Stimulated activated CD4-positive, alpha-beta T cell treated with anti-CD3 and anti-CD28 coated beads, Interleukin-4, amount 100 ng/mL, for 4 hours (primary cell): ENCODE results near the gene TMEM258.

Source experiments
- DNase-seq, 2 experiments: peaks; one replicate each; pipeline ENCODE4 v3.0.0-alpha.2; 2020

TMEM258 gene

GRCh38 chr11:61754534-61755482, 37.6 kb downstream of the TMEM258 start:
- DNase-seq = no peak

- DNase-seq = no peak
Measured at GRCh38 chr11:61753672-61754071, 38.7 kb downstream of the TMEM258 start.

- DNase-seq = no peak
Measured at GRCh38 chr11:61752925-61753521, 39.4 kb downstream of the TMEM258 start.

GRCh38 chr11:61752117-61752924, 40.1 kb downstream of the TMEM258 start, which contains the start of gene MYRF:
Gene MYRF (plus strand): TSS chr11:61752636. CDS start chr11:61752745, 109 bp downstream.
- peak; percentile 32 to 65 for DNase-seq

GRCh38 chr11:61751384-61751783, 41.0 kb downstream of the TMEM258 start:
- no peak for DNase-seq

- no peak for DNase-seq
Measured at GRCh38 chr11:61750631-61751273, 41.6 kb downstream of the TMEM258 start.

- DNase-seq = no peak
Measured at GRCh38 chr11:61749591-61750217, 42.7 kb downstream of the TMEM258 start.

- DNase-seq = no peak
Measured at GRCh38 chr11:61747967-61748285, 44.5 kb downstream of the TMEM258 start.

- DNase-seq = peak in 1 of 2 experiments; percentile 28
Measured at GRCh38 chr11:61747192-61747966, 45.0 kb downstream of the TMEM258 start.

- no peak for DNase-seq
Measured at GRCh38 chr11:61746442-61747191, 45.8 kb downstream of the TMEM258 start.

GRCh38 chr11:61745781-61746441, 46.5 kb downstream of the TMEM258 start:
- no peak for DNase-seq

GRCh38 chr11:61744609-61745156, 47.7 kb downstream of the TMEM258 start:
- DNase-seq = no peak

GRCh38 chr11:61744181-61744580, 48.2 kb downstream of the TMEM258 start:
- DNase-seq = no peak

- no peak for DNase-seq
Measured at GRCh38 chr11:61743486-61744095, 48.8 kb downstream of the TMEM258 start.

GRCh38 chr11:61742391-61742790, 50.0 kb downstream of the TMEM258 start:
- no peak for DNase-seq

GRCh38 chr11:61739966-61740365, 52.4 kb downstream of the TMEM258 start:
- no peak for DNase-seq

- DNase-seq = no peak
Measured at GRCh38 chr11:61739413-61739812, 53.0 kb downstream of the TMEM258 start.
